IPS-18c (cell line): ENCODE measurements around the gene CLEC18C.
"Not testable (repeated sequence)": the region's sequence is repeated elsewhere in the genome, so short reads cannot be mapped to it uniquely, and the experiment has no call there.

Experiments
- H3K4me3 ChIP-seq: 2 replicates; pipeline ENCODE4 v1.7.0; 2013; ENCODE audit warnings: low read depth, mild to moderate bottlenecking, low read length, moderate library complexity; ENCODE audit not compliant: insufficient read depth
- H3K9me3 ChIP-seq: one replicate; pipeline ENCODE4 v1.6.1; 2013; ENCODE audit warnings: mild to moderate bottlenecking, low read length, moderate library complexity; ENCODE audit not compliant: control insufficient read depth, insufficient read depth

CLEC18C gene

GRCh38 chr16:70173212-70173837 lies at the start of gene CLEC18C:
Gene CLEC18C, plus strand, starts transcription at chr16:70173787. Its CDS starts 492 bp downstream, at chr16:70174279.
- not testable (repeated sequence) for H3K4me3 ChIP-seq, H3K9me3 ChIP-seq

GRCh38 chr16:70123822-70124221 lies 49.8 kb upstream of the CLEC18C start:
- not testable (repeated sequence) for H3K9me3 ChIP-seq, H3K4me3 ChIP-seq

DNA sequence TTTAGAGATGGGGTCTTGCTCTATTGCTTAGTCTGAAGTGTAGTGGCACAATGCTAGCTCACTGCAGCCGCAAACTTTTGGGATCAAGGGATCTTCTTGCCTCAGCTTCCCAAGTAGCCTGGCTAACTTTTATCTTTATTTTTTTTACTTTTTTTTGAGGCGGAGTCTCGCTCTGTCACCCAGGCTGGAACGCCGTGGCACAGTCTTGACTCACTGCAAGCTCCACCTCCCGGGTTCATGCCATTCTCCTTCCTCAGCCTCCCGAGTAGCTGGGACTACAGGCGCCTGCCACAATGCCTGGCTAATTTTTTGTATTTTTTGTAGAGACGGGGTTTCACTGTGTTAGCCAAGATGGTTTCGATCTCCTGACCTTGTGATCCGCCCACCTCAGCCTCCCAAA lies 47.4 kb upstream of the CLEC18C start:
- H3K4me3 ChIP-seq, H3K9me3 ChIP-seq: not testable (repeated sequence)

DNA sequence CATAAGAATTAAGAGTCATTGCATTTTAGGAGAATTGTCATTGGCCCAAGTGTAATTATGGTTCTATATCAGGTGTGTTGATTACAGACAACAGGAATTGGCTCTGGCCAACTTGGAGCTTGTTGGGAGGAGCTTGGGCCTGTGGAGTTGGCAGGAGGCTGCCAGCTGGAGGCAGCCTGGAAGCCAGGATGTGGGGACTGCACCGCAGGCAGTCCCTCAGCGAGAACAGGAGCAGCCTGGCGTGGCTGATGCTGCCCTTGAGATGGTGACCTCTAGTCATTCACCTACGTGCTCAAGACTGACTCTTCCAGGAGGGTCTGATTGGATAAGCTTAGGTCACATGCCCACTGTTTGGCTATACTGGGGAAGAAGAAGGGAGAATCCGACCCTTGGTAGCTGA lies 45.9 kb upstream of the CLEC18C start:
- not testable (repeated sequence) for H3K4me3 ChIP-seq, H3K9me3 ChIP-seq

DNA sequence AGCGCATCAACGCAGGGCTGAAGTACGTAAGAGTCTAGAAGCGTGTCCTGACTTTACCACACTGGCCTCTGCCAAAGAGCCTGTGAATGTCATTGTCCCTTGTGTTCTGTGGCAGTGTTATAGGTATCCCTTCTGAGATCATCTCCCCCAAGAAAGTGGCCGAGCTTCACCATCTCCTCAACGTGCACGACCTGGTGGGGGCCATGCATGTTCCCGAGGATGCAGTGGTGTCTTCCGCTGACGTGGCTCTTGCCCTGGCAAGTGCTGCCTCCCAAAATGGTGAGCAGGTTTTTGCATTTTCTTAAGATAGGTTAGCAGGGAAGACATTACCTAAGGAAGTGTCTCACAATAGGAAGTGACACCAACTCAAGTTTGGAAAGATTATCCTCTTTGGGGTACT lies 44.7 kb upstream of the CLEC18C start:
- H3K4me3 ChIP-seq, H3K9me3 ChIP-seq: not testable (repeated sequence)

DNA sequence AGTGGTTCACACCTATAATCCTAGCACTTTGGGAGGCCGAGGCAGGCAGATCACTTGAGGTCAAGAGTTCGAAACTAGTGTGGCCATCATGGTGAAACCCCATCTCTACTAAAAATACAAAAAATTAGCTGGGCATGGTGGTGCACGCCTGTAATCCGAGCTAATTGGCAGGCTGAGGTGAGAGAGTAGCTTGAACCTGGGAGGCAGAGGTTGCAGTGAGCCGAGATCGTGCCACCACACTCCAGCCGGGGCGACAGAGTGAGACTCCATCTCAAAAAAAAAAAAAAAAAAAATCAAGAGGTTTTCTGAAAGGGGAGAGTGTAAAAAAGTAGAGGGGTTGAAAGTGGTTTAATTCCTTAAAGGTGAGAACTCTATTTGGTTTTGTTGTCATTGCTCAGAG lies 37.8 kb upstream of the CLEC18C start:
- H3K4me3 ChIP-seq, H3K9me3 ChIP-seq: not testable (repeated sequence)

DNA sequence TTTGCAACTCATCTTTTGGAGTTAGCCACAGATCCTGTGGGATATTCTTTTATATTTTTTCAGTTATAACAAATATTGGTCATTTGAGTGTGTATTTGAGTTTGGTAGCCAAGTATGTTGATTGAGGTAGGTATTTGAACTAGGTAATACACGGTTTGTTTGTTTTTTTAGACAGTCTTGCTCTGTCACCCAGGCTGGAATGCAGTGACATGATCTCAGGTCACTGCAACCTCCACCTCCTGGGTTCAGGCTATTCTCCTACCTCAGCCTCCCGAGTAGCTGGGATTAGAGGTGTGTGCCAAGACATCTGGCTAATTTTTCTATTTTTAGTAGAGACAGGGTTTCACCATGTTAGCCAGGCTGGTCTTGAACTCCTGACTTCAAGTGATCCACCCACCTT lies 37.0 kb upstream of the CLEC18C start:
- not testable (repeated sequence) for H3K4me3 ChIP-seq, H3K9me3 ChIP-seq

DNA sequence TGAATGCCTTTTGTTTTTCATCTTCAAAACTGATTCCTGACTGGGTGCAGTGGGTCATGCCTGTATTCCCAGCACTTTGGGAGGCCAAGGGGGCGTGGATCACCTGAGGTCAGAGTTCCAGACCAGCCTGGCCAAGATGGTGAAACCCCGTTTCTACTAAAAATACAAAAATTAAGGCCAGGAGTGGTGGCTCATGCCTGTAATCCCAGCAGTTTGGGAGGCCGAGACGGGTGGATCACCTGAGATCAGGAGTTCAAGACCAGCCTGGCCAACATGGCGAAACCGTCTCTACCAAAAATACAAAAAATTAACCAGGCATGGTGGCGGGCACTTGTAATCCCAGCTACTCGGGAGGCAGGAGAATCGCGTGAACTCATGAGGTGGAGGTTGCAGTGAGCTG lies 30.8 kb upstream of the CLEC18C start:
- H3K4me3 ChIP-seq, H3K9me3 ChIP-seq: not testable (repeated sequence)

- H3K4me3 ChIP-seq, H3K9me3 ChIP-seq: not testable (repeated sequence)
Observed at GRCh38 chr16:70143231-70143895, 30.2 kb upstream of the CLEC18C start.

DNA sequence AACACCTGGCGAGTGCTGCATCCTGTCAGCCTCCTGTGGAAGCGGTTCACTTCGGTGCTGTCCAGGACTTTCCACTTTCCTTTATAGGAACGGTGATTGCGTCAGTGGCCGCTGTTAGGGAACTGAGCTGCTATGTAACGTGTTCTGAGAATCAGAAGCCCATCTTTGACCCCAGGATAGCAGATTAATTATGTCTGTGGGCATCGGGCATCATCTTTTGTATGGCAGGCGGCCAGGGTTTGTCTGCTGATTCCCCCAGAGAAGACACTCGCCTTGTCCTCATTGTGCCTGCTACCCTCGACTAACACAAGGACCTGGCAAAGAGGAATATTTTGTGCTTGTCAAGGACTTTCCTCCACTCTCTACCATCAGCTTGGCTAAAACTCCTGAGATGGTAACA lies 25.7 kb upstream of the CLEC18C start:
- not testable (repeated sequence) for H3K4me3 ChIP-seq, H3K9me3 ChIP-seq

DNA sequence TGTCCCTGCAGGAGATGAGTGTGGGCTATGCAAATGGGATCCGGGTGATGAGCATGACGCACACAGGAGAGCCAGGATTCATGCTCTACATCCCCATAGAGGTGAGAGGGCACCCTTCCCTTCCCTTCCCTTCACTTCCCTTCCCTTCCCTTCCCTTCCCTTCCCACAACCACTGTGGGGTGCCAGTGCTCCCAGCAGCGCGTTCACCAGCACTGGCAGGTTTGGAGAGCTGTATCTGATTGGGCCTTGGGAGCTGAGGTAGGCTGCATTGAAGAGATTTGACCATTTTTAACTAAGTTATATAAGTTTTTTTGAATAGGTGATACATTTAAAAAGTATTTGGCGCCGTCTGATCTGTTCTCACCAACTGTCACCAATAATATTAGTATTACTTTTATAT lies 25.1 kb upstream of the CLEC18C start:
- not testable (repeated sequence) for H3K4me3 ChIP-seq, H3K9me3 ChIP-seq

- H3K4me3 ChIP-seq, H3K9me3 ChIP-seq: not testable (repeated sequence)
Observed at GRCh38 chr16:70149296-70149695, 24.3 kb upstream of the CLEC18C start.

GRCh38 chr16:70151391-70151790 lies 22.2 kb upstream of the CLEC18C start:
- no peaks in the 10 kb centered on the region for H3K9me3 ChIP-seq
- H3K4me3 ChIP-seq = no peak overlapping the region

DNA sequence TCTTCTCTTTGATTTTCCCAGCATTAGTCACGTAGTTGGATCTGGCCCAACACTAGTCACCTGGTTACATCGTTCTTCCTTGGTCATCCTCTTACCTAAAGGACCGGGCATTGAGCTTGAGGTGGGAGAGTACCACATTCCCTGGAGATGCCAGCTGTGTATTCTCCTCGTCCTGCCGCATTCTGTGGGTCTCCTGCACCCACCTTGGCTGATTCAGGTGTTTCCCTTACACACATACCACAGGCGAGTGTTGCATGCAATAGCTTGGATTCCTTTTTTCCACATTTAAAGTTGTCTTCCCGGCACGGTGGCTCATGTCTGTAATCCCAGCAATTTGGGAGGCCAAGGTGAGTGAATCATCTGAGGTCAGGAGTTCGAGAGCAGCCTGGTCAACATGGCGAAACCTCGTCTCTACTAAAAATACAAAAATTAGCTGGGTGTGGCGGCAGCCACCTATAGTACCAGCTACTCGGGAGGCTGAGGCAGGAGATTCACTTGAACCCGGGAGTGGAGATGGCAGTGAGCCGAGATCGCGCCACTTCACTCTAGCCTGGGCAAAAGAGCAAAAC lies 21.6 kb upstream of the CLEC18C start:
- Histone ChIP-seq H3K4me3 (no peak overlapping the region), H3K9me3 (no peaks in the 10 kb centered on the region)

DNA sequence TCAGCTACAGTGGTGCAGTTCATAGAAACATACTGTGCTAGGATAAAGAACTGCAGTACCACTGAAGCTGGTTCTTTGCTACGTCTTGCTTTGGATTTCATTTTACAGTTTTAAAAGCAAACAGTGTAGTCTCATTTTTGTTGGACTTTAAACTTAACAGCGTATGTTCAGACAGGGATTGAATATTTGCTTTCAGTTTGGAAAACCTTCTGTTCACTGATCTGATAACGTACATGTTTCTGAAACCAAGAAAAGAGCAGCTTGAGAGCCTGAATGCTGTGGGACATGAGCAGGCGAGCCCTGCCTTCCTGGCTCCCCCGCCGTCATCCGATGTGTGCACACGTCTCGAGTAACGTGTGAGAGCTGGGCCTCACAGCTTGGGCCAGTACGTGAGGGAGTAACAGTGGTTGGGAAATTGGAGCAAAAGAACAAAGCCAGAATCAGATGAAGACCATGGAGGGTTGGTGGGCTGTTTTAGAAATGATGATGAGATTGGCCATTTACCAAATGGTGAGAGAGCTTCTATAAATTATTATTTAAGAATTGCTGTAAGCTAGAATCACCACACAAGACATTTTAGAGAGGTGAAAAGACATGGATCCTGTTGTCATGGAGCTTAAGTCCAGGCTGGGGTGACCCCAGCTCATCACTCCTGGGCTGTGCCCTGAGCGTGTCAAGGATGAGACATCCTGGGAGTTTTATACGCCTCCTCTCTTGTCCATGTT lies 20.8 kb upstream of the CLEC18C start:
- Histone ChIP-seq H3K4me3 (no peak overlapping the region), H3K9me3 (no peaks in the 10 kb centered on the region)

- not testable (repeated sequence) for H3K9me3 ChIP-seq, H3K4me3 ChIP-seq
Observed at GRCh38 chr16:70154736-70155135, 18.9 kb upstream of the CLEC18C start.

DNA sequence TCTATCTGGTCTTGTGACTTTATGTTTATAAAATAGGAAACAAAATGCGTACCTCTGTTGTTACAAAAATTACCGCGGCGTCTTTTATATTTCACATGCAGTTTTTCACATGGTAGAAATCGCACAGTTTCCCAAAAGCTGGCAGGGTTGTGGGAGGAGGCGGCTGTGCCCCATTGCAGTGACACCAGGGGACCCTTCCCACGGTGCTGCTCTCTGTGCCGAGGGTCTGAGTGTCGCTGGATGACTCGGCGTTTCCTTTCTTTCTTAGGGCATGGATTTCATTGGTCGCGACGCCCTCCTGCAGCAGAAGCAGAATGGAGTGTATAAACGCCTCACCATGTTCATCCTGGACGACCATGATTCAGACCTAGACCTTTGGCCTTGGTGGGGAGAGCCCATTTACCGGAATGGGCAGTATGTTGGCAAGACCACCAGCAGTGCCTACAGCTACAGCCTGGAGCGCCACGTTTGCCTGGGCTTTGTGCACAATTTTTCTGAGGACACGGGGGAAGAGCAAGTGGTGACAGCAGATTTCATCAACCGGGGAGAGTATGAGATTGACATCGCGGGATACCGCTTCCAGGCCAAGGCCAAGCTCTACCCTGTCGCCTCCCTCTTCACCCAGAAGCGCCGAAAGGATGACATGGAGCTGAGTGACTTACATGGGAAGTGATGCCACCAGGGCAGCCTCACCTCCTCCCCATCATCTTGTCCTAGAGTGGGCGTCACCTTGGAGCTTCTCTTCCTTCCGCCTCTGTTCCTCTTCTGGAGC lies 17.2 kb upstream of the CLEC18C start:
- no peaks in the 10 kb centered on the region for H3K9me3 ChIP-seq
- no peak overlapping the region for H3K4me3 ChIP-seq

GRCh38 chr16:70157105-70157476 lies 16.5 kb upstream of the CLEC18C start:
- Histone ChIP-seq H3K9me3 (no peaks in the 10 kb centered on the region), H3K4me3 (no peak overlapping the region)
